Keratinocyte (primary cell): ENCODE measurements around the gene RASGRF2. TPM values are rescaled to one million over a fixed set of nuclear protein-coding genes. Genes with fewer than 3 reads are reported as not detected.
"Not testable (repeated sequence)": the region's sequence is repeated elsewhere in the genome, so short reads cannot be mapped to it uniquely, and the experiment has no call there.

Source experiments
- DNase-seq: peaks from one replicate; pipeline ENCODE4 v3.0.0-alpha.2; 2011; ENCODE audit warnings: low read depth, missing footprints, low spot score
- FAIRE-seq: peaks from 2 replicates; lab custom pipeline; 2011; peaks lifted over from hg19 to GRCh38; lab: Jason Lieb, UNC
- H2AFZ ChIP-seq: 2 replicates; pipeline ENCODE4 v1.6.0; 2012; ENCODE audit warnings: low read length, control low read depth, inconsistent platforms; ENCODE audit not compliant: control insufficient read depth
- H3K27ac ChIP-seq: 2 replicates; pipeline ENCODE4 v1.5.1; 2011; ENCODE audit warnings: low read length; ENCODE audit not compliant: control insufficient read depth, insufficient read depth
- H3K27me3 ChIP-seq: 3 replicates; pipeline ENCODE4 v1.6.0; 2011; ENCODE audit warnings: low read length; ENCODE audit not compliant: control insufficient read depth, insufficient read depth; ENCODE audit errors: extremely low read depth
- H3K36me3 ChIP-seq, 2 experiments: 2 replicates in 1 of 2; 3 replicates in 1 of 2; pipeline ENCODE4 v1.5.1; 2011; ENCODE audit warnings: low read length in 2 of 2, mild to moderate bottlenecking in 1 of 2; ENCODE audit not compliant: control insufficient read depth in 2 of 2, insufficient read depth in 2 of 2; ENCODE audit errors: extremely low read depth in 1 of 2
- H3K4me1 ChIP-seq: 3 replicates; pipeline ENCODE4 v1.5.1; 2011; ENCODE audit warnings: low read length; ENCODE audit not compliant: control insufficient read depth, insufficient read depth; ENCODE audit errors: extremely low read depth
- H3K4me2 ChIP-seq: 3 replicates; pipeline ENCODE4 v1.6.0; 2011; ENCODE audit warnings: low read depth, low read length; ENCODE audit not compliant: control insufficient read depth, insufficient read depth; ENCODE audit errors: extremely low read depth
- H3K4me3 ChIP-seq, 3 experiments: fragments of 200-600 bp in 1 of 3; sonication (generic) in 1 of 3; 2 replicates in 2 of 3; 3 replicates in 1 of 3; pipeline ENCODE4 v1.5.1; 2011 to 2016; ENCODE audit warnings: low read length in 3 of 3, mild to moderate bottlenecking in 3 of 3, control low read depth in 2 of 3, inconsistent platforms in 1 of 3, low read depth in 1 of 3, mixed read lengths in 1 of 3, mixed run types in 1 of 3, moderate library complexity in 1 of 3; ENCODE audit not compliant: control insufficient read depth in 2 of 3, insufficient read depth in 2 of 3; ENCODE audit errors: extremely low read depth in 1 of 3
- H3K79me2 ChIP-seq: 2 replicates; pipeline ENCODE4 v1.6.0; 2012; ENCODE audit warnings: low read length; ENCODE audit not compliant: control insufficient read depth, insufficient read depth
- H3K9ac ChIP-seq: 3 replicates; pipeline ENCODE4 v1.6.0; 2011; ENCODE audit warnings: low read length; ENCODE audit not compliant: control insufficient read depth, insufficient read depth; ENCODE audit errors: extremely low read depth
- H3K9me1 ChIP-seq: 3 replicates; pipeline ENCODE4 v1.6.0; 2011; ENCODE audit warnings: low read length; ENCODE audit not compliant: control insufficient read depth, insufficient read depth; ENCODE audit errors: extremely low read depth
- H3K9me3 ChIP-seq: 2 replicates; pipeline ENCODE4 v1.5.1; 2012; ENCODE audit warnings: low read depth, low read length; ENCODE audit not compliant: control insufficient read depth
- H4K20me1 ChIP-seq: 3 replicates; pipeline ENCODE4 v1.6.0; 2011; ENCODE audit warnings: low read length; ENCODE audit not compliant: control insufficient read depth, insufficient read depth; ENCODE audit errors: extremely low read depth
- EZH2 ChIP-seq: IDR thresholded peaks from one replicate; pipeline ENCODE4 v1.6.1; 2012; ENCODE audit warnings: inconsistent platforms, mild to moderate bottlenecking, low read length, moderate library complexity
- dilution Hi-C: fragments of 300-500 bp; cut with MboI; formaldehyde crosslinking; loops from one replicate; pipeline ENCODE4 v1.7.0; 2020; ENCODE audit warnings: low sequenced_read_pairs; ENCODE audit not compliant: extremely low pct_ligation_motif_present
- polyA plus RNA-seq, 5 experiments: library from polyadenylated mRNA; depleted of rRNA in 3 of 5; stranded (reverse) in 3 of 5; stranded (forward) in 1 of 5; unstranded in 1 of 5; fragments of >200 nt; gene quantifications; 1 replicate in 1 of 5; 2 replicates in 3 of 5; 3 replicates in 1 of 5; pipeline versions ENCODE4 v1.2.1 to v1.2.3, GENCODE V29; 2011 to 2012; ENCODE audit warnings: missing spikeins in 2 of 5, low read depth in 1 of 5, low replicate concordance in 1 of 5
- TF ChIP-seq, protein P1 (sequence below), 3 experiments: IDR thresholded peaks in 1 of 3; conservative IDR thresholded peaks in 1 of 3; optimal IDR thresholded peaks in 1 of 3; 2 replicates in 2 of 3; 3 replicates in 1 of 3; pipeline versions ENCODE3 to v1.5.1; 2011; ENCODE audit warnings: low read length in 3 of 3, mild to moderate bottlenecking in 3 of 3, moderate library complexity in 2 of 3, control low read depth in 1 of 3, inconsistent platforms in 1 of 3; ENCODE audit not compliant: insufficient read depth in 2 of 3; ENCODE audit errors: extremely low read depth in 1 of 3

RASGRF2 gene
- polyA plus RNA-seq, 1 donor (not counting 4 experiments of a cell fraction or from before 2014, with no cell fraction given) = 0.03 TPM

DNA sequence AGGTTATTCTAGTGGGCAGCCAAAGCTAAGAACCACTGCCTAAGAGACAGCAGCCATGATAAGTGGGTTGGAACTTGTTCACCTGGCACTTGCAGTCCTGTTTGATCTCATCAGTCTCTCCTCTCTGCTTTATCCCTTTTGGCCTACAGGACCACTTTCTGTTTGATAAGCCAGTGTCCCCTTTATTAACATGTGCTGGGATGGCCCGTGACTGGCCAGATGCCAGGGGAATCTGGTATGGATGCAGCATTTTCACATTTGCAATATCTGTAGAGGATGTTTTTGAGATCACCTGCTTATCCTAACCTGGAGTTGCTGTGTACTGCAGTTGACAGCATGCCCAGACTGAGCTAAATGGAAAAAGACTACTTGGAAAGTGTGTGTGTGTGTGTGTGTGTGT is 296.6 kb downstream of the RASGRF2 start:
- peaks cover 12% of the 10 kb centered on the region for H3K4me1 ChIP-seq
- H3K9me3 ChIP-seq = no peaks in the 10 kb centered on the region
- H2AFZ ChIP-seq = no peak overlapping the region
- no peaks in the 10 kb centered on the region for H3K36me3 ChIP-seq
- H3K4me3 ChIP-seq = no peak overlapping the region
- dilution Hi-C loops = no loop called here
- peaks cover 4% of the 10 kb centered on the region for H4K20me1 ChIP-seq
- H3K9ac ChIP-seq = no peak overlapping the region
- no peak for DNase-seq
- FAIRE-seq = no peak
- no peaks in the 10 kb centered on the region for H3K9me1 ChIP-seq
- no peak overlapping the region for H3K27ac ChIP-seq
- no peaks in the 10 kb centered on the region for H3K27me3 ChIP-seq
- no peak overlapping the region for H3K4me2 ChIP-seq
- TF ChIP-seq EZH2 = no peak
- TF ChIP-seq, protein P1, sequence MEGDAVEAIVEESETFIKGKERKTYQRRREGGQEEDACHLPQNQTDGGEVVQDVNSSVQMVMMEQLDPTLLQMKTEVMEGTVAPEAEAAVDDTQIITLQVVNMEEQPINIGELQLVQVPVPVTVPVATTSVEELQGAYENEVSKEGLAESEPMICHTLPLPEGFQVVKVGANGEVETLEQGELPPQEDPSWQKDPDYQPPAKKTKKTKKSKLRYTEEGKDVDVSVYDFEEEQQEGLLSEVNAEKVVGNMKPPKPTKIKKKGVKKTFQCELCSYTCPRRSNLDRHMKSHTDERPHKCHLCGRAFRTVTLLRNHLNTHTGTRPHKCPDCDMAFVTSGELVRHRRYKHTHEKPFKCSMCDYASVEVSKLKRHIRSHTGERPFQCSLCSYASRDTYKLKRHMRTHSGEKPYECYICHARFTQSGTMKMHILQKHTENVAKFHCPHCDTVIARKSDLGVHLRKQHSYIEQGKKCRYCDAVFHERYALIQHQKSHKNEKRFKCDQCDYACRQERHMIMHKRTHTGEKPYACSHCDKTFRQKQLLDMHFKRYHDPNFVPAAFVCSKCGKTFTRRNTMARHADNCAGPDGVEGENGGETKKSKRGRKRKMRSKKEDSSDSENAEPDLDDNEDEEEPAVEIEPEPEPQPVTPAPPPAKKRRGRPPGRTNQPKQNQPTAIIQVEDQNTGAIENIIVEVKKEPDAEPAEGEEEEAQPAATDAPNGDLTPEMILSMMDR (optimal IDR thresholded peaks at IDR 0.05 in 1 of 3, IDR thresholded peaks at IDR 0.05 in 1 of 3, conservative IDR thresholded peaks at IDR 0.05 in 1 of 3; ENCODE audit: extremely low read depth in 1 of 3, insufficient read depth in 2 of 3, low read length in 3 of 3) = no peak
- no peaks in the 10 kb centered on the region for H3K79me2 ChIP-seq

DNA sequence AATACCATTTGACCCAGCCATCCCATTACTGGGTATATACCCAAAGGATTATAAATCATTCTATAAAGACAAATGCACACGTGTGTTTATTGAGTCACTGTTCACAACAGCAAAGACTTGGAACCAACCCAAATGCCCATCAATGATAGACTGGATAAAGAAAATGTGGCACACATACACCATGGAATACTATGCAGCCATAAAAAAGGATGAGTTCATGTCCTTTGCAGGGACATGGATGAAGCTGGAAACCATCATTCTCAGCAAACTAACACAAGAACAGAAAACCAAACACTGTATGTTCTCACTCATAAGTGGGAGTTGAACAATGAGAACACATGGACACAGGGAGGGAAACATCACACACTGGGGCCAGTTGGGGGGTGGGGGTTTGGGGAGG is 302.6 kb downstream of the RASGRF2 start:
- H3K9ac ChIP-seq, H3K27me3 ChIP-seq, H3K27ac ChIP-seq, H3K36me3 ChIP-seq, H3K4me3 ChIP-seq, H3K79me2 ChIP-seq, H4K20me1 ChIP-seq, H3K9me1 ChIP-seq, H3K4me1 ChIP-seq, H2AFZ ChIP-seq, FAIRE-seq, H3K4me2 ChIP-seq, H3K9me3 ChIP-seq, dilution Hi-C loops, DNase-seq: not testable (repeated sequence)

DNA sequence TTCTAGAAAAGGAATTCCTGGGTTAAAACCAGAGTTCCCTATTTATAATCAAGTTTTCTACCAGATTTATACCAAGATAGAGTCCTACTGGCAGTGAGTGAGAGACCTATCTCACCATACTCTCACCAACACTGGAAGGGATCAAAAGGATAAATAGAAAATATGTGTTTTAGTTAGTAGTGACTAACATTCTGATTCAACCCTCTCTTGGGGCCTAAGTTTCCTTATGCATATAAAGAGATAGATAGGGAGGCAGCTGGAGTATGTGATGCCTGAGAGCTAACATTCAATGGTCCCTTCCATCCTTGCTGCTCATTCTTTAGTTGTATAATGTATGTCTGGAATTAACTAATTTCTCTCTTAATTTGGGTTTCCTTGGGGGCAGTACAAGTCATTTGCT is 304.9 kb downstream of the RASGRF2 start:
- DNase-seq (no peak), FAIRE-seq (no peak)
- H4K20me1 ChIP-seq = no peaks in the 10 kb centered on the region
- no peak overlapping the region for H3K4me2 ChIP-seq
- H3K79me2 ChIP-seq = peaks cover 4% of the 10 kb centered on the region
- TF ChIP-seq, protein P1 (optimal IDR thresholded peaks at IDR 0.05 in 1 of 3, IDR thresholded peaks at IDR 0.05 in 1 of 3, conservative IDR thresholded peaks at IDR 0.05 in 1 of 3; ENCODE audit: extremely low read depth in 1 of 3, insufficient read depth in 2 of 3, low read length in 3 of 3) = no peak
- TF ChIP-seq EZH2 = no peak
- H3K9ac ChIP-seq = no peak overlapping the region
- H3K9me3 ChIP-seq = no peaks in the 10 kb centered on the region
- H3K4me1 ChIP-seq = peaks cover 14% of the 10 kb centered on the region
- no peak overlapping the region for H2AFZ ChIP-seq
- peaks cover 2% of the 10 kb centered on the region for H3K9me1 ChIP-seq
- no peak overlapping the region for H3K4me3 ChIP-seq
- H3K27me3 ChIP-seq = no peaks in the 10 kb centered on the region
- no peaks in the 10 kb centered on the region for H3K36me3 ChIP-seq
- dilution Hi-C loops = no loop called here
- H3K27ac ChIP-seq = no peak overlapping the region
